ENCODE results near the gene STK10.

DNA sequence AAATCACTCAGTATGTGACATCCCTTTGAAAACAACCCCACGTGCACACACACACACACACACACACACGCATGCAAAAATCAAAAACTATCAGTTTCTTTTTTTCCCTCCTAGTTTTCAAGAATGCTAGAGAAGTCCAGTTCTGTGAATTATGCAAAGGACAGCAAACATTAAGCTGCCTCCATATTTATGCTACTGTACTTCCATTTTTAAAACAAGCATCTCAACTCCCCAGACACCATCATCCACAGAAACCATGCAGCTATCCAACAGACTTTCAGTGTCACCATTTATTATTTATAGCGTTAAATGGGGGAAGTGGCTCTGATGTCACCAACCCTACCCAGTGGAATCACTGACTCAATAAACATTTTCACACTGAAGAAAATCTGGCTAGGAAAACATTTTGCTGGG, 183.2 kb downstream of the STK10 start:
- TF ChIP-seq, protein P1, sequence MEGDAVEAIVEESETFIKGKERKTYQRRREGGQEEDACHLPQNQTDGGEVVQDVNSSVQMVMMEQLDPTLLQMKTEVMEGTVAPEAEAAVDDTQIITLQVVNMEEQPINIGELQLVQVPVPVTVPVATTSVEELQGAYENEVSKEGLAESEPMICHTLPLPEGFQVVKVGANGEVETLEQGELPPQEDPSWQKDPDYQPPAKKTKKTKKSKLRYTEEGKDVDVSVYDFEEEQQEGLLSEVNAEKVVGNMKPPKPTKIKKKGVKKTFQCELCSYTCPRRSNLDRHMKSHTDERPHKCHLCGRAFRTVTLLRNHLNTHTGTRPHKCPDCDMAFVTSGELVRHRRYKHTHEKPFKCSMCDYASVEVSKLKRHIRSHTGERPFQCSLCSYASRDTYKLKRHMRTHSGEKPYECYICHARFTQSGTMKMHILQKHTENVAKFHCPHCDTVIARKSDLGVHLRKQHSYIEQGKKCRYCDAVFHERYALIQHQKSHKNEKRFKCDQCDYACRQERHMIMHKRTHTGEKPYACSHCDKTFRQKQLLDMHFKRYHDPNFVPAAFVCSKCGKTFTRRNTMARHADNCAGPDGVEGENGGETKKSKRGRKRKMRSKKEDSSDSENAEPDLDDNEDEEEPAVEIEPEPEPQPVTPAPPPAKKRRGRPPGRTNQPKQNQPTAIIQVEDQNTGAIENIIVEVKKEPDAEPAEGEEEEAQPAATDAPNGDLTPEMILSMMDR (IDR thresholded peaks at IDR 0.05), result no peak
- TF ChIP-seq POLR2A (IDR thresholded peaks at IDR 0.05), result no peak

Data from body of pancreas (tissue), 4 donors.